Astrocyte of the spinal cord (primary cell): ENCODE data around the gene RNF10.

Source experiments
- DNase-seq: peaks from one replicate; pipeline ENCODE4 v3.0.0; 2011; ENCODE audit warnings: low read depth, low spot score
- H3K4me3 ChIP-seq: 2 replicates; pipeline ENCODE4 v1.5.1; 2011; ENCODE audit warnings: low read depth, mild to moderate bottlenecking, low read length, moderate library complexity
- in situ Hi-C: cut with HindIII; loops from 2 replicates; pipeline ENCODE4 v1.10.0; 2017; ENCODE audit warnings: low sequenced_read_pairs
- TF ChIP-seq, protein P1 (sequence below): IDR thresholded peaks from 2 replicates; pipeline ENCODE4 v1.5.1; 2012; ENCODE audit warnings: low read depth, mild to moderate bottlenecking, low read length, inconsistent platforms

The RNF10 gene

DNA sequence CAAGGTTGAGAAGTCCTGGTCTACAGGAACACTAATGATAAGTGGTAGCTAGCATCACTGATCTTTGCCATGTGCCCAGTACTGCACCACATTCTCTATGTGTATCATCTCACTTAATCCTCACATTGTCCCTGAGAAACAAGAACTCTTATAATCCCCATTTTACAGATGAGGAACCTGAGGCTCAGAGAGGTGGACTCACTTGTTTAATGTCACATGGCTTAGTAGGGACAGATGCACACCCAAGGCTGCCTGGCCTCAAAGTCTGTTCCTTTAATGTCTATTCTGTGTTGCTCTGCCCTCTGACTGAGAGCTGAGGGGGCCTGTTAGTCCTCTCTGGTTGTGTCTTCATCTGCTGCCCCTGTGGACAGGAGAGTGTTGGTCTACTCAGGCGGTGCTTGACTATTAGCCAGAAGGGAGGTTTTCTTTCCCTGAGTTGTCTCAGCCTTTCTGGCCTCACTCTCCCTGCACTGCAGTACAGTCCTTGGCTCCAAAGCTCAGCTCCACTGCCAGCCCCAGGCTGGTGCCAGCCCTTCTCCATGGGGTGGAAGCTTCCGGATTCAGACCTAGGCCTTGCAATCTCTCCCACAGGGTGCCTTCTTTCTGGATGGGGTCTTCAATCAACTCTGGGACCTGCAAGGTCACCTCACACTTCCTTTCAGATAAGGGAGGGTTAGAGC lies 43.2 kb upstream of the RNF10 start:
- no peak for DNase-seq
- H3K4me3 ChIP-seq = no peak overlapping the region
- in situ Hi-C loops = no loop called here
- TF ChIP-seq, protein P1, sequence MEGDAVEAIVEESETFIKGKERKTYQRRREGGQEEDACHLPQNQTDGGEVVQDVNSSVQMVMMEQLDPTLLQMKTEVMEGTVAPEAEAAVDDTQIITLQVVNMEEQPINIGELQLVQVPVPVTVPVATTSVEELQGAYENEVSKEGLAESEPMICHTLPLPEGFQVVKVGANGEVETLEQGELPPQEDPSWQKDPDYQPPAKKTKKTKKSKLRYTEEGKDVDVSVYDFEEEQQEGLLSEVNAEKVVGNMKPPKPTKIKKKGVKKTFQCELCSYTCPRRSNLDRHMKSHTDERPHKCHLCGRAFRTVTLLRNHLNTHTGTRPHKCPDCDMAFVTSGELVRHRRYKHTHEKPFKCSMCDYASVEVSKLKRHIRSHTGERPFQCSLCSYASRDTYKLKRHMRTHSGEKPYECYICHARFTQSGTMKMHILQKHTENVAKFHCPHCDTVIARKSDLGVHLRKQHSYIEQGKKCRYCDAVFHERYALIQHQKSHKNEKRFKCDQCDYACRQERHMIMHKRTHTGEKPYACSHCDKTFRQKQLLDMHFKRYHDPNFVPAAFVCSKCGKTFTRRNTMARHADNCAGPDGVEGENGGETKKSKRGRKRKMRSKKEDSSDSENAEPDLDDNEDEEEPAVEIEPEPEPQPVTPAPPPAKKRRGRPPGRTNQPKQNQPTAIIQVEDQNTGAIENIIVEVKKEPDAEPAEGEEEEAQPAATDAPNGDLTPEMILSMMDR = no peak

DNA sequence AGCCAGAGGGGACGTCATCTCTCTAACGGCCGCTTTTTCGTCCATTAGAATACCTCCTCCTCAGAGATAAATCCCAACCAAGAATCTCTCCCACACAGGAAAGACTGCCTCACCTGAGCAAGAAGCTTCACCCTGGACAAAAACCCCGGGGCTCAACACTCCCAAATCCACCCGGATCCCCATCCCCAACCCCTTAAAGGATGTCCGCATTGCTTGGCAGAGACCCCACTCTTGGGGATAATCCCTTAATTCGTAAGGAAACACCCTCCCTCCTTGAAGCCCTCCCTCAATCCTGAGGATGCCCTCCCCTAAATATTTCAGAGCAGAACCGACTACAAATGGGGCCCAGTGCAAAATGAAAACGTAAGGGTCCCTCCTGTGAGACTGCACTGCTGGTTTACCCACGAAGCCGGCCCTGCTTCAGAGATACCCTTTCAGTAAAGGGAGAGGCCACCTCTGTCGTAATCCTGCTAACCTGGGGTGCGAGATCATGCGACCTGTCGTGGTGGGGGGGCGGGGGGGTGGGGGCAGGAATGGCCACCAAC lies 38.9 kb upstream of the RNF10 start:
- H3K4me3 ChIP-seq = peak overlapping the region; percentile 96
- TF ChIP-seq, protein P1 = no peak
- DNase-seq = no peak
- in situ Hi-C loops = no loop called here

DNA sequence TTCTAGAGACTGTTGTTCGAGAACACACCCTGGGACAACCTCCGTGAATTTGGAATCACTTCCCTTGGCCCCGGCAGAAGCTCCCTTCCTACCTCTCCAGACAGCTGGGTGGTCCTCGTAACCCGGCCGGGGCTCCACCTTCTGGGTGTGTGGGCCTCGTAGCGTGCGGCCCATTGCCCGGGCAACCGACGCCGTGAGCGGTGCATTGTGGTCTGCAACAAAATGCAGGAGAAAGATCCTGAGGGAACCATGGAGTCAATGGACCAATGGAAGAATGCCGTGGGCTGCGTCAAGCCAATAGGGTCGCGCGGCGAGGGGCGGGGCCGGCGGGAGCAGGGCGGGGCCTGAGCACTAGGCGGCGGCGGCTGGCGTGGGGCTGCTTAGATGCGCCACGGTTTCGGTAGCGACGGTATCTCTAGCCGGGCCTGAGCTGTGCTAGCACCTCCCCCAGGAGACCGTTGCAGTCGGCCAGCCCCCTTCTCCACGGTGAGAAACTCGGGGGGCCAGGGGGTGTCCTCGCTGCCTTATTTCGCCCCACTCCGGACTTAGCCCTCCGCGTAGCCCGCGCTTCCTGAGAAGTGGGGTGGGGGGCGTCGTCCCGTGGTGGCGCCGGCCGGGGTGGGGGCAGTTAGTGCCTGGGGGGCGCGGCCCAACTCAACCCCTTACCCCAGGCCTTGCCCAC lies 38.3 kb upstream of the RNF10 start, which contains the start of gene DYNLL1:
Gene DYNLL1, plus strand, starts transcription at position 383 of the 682 bp plus-strand sequence. CDS start 309 bp downstream, outside the sequence.
- in situ Hi-C loops = no loop called here
- DNase-seq = peak; percentile 94
- TF ChIP-seq, protein P1 = no peak
- peak within 1 kb of the TSS; percentile 96 for H3K4me3 ChIP-seq

DNA sequence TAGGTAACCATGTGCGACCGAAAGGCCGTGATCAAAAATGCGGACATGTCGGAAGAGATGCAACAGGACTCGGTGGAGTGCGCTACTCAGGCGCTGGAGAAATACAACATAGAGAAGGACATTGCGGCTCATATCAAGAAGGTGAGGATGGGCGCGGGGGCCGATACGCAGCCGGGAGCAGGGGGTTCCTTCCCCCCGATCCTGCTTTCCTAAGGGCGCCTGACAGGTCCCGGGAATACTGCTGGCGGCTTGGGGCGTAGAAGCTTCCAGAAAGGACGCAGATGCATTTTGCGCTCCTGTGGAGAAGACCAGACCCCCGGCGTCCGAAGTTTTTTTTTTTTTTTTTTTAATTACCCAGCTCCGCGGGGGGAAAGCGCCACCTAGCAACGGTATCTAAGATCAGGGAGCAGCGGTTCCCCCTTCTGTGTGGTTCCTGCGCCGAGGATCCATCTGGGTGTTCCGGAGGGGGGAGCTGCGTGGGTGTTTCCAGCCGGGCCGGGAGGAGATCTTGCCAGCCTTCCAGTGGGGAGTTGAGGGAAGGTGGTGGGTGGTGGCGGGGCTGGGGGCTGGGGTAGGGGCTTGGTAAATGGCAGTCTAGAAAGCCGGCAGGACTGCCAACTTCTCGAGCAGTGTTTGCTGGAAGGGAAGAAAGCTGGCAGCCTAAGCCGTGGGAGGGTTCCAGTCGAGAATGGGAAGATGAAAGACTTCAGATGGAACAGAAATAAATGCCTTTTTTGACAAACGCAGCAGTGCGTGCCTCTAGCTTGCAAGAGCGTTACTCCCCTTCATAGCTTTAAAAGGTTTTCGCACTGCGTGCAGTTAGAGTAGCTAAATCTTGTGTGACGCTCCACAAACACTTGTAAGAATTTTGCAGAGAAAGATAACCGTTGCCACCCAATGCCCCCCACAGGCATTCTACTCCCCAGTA lies 37.5 kb upstream of the RNF10 start:
- in situ Hi-C loops = no loop called here
- DNase-seq = peak; percentile 51
- peak overlapping the region; percentile 96 for H3K4me3 ChIP-seq
- TF ChIP-seq, protein P1 = no peak

DNA sequence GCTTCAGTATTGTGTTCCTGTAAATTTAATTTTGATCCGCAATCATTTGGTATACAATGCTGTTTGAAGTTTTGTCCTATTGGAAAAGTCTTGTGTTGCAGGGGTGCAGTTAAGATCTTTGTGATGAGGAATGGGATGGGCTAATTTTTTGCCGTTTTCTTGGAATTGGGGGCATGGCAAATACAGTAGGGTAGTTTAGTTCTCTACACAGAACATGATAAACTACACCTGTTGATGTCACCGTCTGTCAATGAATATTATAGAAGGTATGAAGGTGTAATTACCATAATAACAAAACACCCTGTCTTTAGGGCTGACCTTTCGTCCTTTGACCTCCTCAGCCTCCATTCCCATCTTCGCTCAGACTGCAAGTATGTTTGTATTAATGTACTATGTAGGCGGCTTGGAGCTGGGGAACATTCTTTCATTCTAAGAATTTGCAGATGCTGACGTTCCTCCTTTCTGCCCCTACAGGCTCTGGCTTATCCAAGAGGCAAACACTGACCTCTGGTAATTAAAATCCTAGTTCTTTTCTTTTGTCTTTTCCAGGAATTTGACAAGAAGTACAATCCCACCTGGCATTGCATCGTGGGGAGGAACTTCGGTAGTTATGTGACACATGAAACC lies 36.5 kb upstream of the RNF10 start:
- peak overlapping the region; percentile 96 for H3K4me3 ChIP-seq

More for the DNA sequence above, 36.5 kb upstream of the RNF10 start:
- in situ Hi-C loops = no loop called here
- TF ChIP-seq, protein P1 = no peak
- no peak for DNase-seq
